Globus pallidus (tissue), 1 donor: ENCODE data around the gene EIF2D.

Source experiments
- DNase-seq: peaks from one replicate; pipeline ENCODE4 v3.0.0-alpha.2; 2015; ENCODE audit warnings: low spot score

EIF2D gene

DNA sequence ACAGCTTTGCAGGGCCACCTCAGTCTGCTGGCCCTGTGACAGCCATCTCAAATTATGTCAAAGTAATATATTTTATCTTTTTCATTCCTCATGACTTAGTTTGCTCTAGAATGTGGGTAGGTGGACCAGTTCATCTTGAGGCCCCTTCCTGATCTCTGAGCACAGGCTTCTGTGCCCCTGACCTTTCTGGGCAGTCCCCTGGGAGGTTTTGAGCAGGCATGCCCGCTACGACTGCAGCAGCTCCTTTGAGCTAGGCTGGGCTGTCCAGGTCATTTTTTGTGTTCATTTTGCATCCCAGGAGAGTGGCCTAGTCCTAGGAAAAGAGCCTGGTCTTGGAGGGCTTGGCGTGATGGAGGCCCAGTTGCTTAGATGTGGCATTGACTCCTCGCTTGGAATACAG lies 42.7 kb downstream of the EIF2D start:
- no peak for DNase-seq

DNA sequence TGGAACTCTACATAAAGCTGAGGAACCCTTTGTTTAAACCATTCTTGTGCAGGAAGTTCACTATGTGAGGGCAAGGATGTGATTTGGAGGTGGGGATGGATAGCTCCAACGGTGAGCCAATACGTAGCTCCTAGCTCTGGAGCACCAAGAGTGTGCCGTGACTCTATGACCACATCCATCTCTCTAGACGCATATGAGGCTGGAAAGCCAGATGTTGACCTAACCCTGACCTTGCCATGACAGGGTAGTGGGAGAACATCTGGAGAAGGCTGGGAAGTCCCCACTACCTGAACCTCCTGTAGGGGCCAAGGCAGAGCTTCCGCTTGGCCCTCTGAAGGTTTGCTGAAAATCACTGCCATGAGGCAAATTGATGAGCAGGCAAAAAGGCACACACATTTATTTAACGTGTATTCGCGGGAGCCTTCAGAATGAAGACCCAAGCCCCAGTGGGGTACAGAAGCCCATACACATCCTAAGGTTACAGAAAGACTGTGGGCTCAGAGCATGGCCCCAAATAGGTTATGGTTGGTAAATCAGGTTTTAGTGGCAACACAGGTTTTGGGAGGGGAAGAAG lies 43.4 kb downstream of the EIF2D start:
- no peak for DNase-seq

DNA sequence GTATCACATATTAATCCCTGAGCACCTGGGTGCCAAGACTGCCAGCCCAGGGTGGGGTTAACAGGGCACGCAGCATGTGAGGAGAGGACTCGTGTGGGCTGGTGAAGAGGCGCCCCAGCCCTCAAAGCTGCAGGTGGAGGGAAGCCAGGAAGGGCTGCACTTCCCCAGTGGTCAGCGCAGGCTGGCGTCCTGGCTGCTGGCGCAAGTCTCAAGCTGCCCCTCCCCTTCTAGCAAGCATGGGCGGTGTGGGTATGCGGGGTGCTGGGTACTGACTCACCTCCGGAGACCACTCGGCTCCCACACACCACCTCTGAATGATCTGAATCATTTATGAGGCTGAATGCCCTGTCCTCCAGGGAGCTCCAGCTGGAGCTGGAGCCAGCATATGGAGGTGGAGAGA lies 44.0 kb downstream of the EIF2D start:
- DNase-seq, result no peak

GRCh38 chr1:206566999-206567398 lies 45.3 kb downstream of the EIF2D start:
- DNase-seq, result no peak

DNA sequence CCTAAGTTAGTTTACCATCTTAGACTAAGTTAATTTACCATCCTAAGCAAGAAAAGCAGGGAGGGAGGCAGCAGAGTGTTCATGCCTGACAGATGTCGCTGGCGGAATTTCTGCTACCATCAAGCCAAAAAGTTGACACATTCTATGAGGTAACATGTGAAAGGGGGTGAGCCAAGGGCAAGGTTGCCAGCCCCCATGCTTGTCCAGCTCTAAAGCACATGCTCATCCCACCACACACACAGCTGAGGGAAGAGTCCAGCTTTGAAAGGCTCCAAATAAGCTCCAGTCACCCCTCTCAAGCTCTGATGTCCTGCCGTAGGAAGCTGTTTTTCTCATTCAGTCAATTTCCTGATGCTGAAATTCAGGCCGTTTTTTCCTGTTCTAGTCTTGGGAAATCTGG lies 46.3 kb downstream of the EIF2D start:
- no peak for DNase-seq

DNA sequence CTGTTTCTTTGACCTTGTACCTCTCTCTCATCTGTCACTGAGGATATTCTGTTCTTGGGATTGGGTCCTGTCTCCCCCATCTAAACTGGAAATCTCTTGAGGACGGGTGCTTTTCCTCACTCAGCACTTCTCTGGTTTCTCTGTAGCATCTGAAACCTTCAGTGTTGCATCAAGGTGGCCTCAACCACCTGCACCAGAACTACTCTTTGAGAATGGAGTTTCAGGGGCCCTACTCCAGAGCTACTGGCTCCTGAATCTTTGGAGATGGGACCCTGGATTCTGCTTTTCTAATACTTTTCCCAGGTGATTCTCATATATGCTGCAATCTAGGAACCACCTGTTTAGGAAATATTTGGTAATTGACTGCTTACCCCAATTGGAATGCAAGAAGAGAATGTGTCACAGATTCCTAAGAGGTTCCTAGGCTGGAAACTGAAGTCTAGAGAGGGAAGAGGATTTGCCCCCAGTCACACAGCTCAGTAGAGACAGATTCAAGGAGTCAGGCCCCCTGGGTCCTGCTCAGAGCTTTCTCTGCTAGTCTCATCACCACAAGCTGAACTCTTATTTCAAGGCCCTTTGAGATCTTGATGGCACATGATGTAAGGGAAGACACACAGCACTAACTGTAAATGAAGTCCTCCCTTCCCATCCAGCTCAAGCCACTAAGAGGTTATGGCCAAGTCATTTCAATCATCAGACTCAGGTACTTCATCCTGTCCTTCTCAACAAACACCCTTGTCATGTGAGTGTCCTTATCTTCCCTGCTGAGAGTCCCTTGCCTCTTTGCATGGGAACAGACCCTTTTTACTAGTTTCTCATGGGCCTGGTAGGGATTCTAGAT lies 48.7 kb downstream of the EIF2D start:
- no peak for DNase-seq

DNA sequence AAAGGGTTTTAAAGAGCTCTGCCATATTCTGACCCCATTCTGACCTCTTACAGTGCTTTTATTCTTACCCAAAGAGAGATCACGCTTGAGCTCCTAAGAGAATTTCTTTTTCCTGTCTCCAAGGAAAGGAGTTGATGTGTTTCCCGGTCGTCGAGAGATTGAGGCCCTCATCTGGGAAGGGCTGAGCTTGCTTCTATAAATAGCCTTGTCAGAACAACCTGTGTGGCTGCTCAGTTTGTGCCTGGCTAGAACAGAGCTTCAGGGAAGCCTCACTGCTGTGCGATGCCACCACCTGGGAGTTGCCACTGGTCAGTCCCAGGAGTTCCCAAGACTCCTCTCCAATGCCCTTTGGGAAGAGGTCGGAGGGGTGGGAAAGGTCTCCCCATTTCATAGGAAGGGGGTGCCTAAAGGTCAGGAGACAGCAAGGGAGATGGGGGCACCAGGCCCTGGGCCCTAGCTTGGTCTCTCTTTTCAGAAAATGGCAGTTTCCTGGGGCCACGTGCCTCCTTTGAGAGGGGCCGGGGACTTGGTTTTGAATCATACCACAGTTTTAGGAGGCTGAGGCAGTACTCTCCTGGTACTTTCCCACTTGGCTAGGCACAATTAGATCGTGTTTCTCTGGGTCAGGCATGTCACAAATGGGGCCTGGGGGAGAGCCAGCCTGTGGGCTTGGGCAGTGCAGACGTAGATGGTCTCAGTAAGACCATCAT lies 52.1 kb downstream of the EIF2D start:
- no peak for DNase-seq

GRCh38 chr1:206559672-206559995 lies 52.6 kb downstream of the EIF2D start:
- DNase-seq, result no peak

DNA sequence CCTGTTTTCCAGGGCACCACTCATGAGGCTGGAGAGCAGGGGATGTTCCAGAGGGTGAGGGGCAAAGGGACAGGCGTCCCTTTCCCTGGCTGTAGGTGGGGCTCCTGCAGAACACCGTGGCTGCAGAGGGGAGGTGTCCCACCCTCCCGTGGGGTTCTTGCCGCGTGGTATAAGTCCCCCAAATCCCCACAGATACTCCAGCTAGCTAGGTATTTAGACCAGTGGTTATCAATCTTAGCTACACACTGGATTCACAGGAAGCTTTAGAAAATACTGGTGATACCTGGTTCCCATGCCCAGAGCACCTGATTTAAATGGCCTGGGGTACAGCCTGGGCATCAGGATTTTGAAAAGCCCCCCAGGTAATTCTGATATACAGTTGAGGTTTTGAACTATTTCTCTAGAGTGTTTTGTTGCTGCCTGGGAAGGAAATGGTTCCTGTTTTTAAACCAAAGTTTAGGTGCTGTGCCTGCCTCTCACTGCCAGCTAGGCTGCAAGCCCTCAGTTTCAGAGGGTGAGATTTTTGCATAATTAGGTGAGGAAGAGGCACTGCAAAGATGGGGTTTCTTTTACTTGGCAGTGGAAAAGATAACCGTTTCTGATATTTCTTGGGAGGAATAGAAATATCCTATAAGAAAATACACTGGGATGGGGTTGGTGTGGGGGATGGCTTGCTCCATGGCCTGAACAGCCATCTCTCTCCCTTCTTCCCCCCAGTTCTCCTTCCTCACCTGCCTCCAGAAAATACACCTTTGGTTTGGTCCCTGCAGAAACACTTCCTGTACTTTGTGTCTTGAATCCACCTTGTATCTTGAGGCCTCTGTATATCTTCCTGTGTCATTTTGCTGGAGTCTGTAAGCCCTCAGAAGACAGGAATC lies 53.2 kb downstream of the EIF2D start:
- no peak for DNase-seq

DNA sequence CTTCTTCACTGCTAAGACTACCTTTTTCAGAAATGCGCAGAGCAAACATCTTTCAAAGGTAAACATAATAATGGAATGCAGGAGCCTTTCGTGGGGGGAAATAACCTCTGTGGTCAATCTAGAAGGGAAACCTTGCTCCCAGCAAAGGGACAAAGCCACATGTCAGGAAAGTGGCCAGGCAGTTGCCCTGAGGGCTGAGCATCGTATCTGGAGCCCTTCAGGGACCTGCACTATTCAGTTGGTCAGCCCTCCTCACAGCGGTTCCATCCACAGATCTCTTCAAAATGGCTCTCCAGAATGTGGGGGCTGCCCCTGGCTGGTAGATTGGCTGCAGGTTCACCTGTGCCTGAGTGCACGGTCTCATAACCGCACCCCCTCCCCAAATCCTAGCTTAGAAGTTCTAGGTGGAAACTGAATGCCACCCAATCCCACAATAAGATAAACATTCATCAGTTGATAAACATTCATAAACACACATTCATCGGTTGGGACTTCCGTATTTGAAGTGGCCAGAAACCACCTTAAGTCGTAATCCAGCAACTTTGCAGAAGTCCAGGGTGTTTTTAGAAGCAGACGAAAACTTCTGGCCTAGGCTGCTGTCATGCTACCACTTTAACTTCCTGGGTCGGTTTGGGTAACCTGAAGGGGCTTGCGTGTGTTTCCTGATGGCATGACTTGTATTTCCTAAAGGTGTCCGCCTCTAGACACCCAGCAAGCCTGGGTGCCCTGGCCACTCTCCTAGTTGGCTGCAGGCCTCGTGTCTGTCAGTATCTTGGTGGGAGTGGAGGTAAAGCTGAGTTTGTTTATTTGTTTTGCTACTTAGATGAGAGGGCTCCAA lies 54.4 kb downstream of the EIF2D start:
- no peak for DNase-seq

- peak; percentile 57 for DNase-seq
These were observed 55.3 kb downstream of the EIF2D start for GRCh38 chr1:206556750-206557635.

DNA sequence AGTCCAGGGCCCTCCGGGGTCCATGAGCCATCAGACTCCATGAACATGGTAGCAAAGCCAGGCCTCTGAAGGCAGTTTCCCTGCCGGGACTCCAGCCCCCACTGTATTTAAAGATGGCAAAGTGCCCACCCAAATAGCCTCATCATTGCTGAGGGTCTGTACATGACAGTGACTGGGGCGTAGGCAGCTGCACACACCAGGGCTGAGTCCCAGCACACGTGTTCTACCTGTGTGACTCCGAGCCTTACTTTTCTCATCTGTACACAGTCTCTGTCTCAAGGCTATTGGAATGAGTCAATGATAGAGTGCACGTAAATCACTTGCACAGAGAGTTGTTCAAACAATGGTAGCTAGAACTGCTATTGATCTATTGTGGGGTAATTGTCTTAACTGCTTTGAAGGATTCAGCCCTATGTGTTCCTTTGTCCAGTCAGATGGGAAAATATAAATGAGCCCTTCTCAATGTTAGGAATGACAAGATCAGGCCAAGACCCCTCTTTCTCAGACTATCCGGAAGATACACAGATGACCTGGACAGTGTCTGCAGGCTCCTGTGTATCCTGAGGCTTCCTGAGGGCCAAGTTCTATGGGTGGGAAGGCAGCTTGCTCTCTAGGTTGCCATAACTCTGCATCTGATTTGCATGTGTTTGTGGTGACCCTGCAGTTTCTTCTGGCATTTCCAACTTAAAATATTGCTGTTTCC lies 56.1 kb downstream of the EIF2D start:
- DNase-seq, result no peak

DNA sequence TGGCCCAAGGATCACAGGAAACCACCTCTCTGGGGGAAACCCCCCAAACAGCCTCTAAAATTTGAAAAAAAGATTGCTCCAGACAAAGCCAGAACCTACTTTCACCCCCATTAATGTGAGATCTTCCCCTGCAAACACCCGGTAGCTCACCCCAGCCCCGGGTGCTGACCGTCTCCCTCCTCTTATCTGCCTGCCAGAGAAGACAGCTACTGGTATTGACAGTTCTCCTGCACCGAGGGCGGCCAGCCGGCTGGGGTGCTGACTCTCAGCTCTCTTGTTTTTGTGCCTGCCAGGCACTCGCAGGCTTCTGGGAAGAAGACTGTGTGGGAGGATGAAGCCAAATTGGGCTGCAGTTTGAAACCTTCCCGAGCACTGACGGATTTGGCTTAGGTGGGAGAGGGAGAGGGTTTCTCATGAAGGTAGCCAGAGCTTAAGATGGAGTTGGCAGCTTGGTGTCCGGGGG lies 56.8 kb downstream of the EIF2D start:
- no peak for DNase-seq

GRCh38 chr1:206554701-206555472 lies 57.4 kb downstream of the EIF2D start:
- no peak for DNase-seq

- no peak for DNase-seq
These were observed 58.1 kb downstream of the EIF2D start for GRCh38 chr1:206554211-206554610.

DNA sequence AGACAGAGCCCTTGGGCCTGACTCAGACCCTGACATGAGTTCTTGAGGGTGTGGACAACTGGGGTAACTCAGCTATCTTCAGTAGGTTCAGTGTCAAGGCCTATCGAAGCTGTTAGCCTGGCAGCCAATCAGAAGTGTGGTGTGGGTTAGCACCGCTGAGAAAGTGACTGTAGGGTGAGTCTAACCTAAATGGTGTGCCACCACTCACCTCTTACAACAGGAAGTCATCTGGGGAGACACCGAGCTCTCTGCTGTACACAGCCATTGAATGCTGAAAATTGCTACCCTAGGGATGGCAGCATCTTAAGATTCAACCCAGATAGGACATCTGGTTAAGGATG lies 60.3 kb downstream of the EIF2D start:
- no peak for DNase-seq

GRCh38 chr1:206551296-206551985 lies 60.8 kb downstream of the EIF2D start:
- no peak for DNase-seq

DNA sequence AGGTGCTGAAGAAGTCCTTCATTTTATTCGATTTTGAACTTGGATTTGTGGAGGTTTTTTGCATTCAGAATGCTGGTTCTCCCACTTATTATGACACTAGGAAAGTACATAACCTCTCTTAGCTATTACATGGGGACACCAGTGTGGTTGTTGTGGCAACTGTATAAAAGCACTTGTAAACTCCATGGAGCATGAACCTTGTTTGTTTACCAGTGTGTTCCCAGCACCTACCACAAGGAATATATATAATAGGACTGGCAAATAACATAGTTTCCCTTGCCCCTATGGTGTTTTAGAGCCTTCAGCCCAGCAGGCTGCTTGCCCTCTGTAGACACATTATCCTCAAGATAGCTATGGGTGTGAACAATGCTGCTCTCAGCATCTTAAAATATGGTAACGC lies 61.8 kb downstream of the EIF2D start:
- no peak for DNase-seq
